ENCODE data around the gene AATK.

The AATK gene

GRCh38 chr17:81071761-81072741, 94.0 kb downstream of the AATK start:
- DNase-seq (ENCODE audit: low read depth) = no peak

GRCh38 chr17:81070541-81071246, 95.3 kb downstream of the AATK start:
- DNase-seq (ENCODE audit: low read depth) = no peak

- no peak for DNase-seq (ENCODE audit: low read depth)
These were observed 96.8 kb downstream of the AATK start for GRCh38 chr17:81069135-81069645.

- no peak for DNase-seq (ENCODE audit: low read depth)
These were observed 97.4 kb downstream of the AATK start for GRCh38 chr17:81068411-81069134.

- DNase-seq (ENCODE audit: low read depth) = no peak
These were observed 98.6 kb downstream of the AATK start for GRCh38 chr17:81067391-81067811.
